Measurements from ENCODE around the gene CRTC2. TPM values are rescaled to one million over a fixed set of nuclear protein-coding genes. Genes with fewer than 3 reads are reported as not detected.

The CRTC2 gene
- total and polyA plus RNA-seq, 4 donors: 17.7 to 48.7 (median 42.6) TPM

- TF ChIP-seq CTCF (IDR thresholded peaks at IDR 0.05; ENCODE audit: control extremely low read depth, extremely low read depth): peak; percentile 64
- Histone ChIP-seq H3K36me3 (ENCODE audit: control insufficient read depth in 4 of 4, insufficient read depth in 4 of 4, low read length in 4 of 4) (peaks cover 7 to 39% (median 35%) of the 10 kb centered on the region in 4 donors), H3K9me3 (ENCODE audit: control insufficient read depth in 4 of 4, insufficient read depth in 3 of 4, low read length in 3 of 4) (no peaks in the 10 kb centered on the region), H3K27me3 (ENCODE audit: control insufficient read depth in 3 of 3, insufficient read depth in 3 of 3, low read length in 2 of 3) (no peaks in the 10 kb centered on the region), H3K9ac (ENCODE audit: insufficient read depth in 1 of 2, low read length in 2 of 2) (peak within 1 kb of the TSS; percentile 55 to 76), H3K27ac (ENCODE audit: low read depth in 1 of 2, low read length in 1 of 2) (peak within 1 kb of the TSS; percentile 97 to 99), H3K4me1 (ENCODE audit: control insufficient read depth in 5 of 5, insufficient read depth in 5 of 5, low read length in 5 of 5) (peaks cover 0 to 14% (median 8%) of the 10 kb centered on the region in 5 donors), H3K4me3 (peak within 1 kb of the TSS; percentile 75)
- ATAC-seq (ENCODE audit: insufficient read depth, low FRiP score): peak; percentile 87
- DNase-seq: peak; percentile 84 to 88 (median 85)
- WGBS, 2 donors: 7 to 9% methylated on average over 28 of the region's 28 CpGs
Measured at GRCh38 chr1:153946622-153947241, 11.7 kb downstream of the CRTC2 start, which contains the start of gene DENND4B. Gene DENND4B (minus strand): TSS chr1:153946718. CDS start chr1:153944374, 2,344 bp downstream.

GRCh38 chr1:153945795-153946621 lies 12.4 kb downstream of the CRTC2 start:
- DNase-seq: peak; percentile 56 to 72 (median 70)
- WGBS, 2 donors: 0% methylated on average over 48 to 95 of the region's 95 CpGs
- TF ChIP-seq CTCF (IDR thresholded peaks at IDR 0.05; ENCODE audit: control extremely low read depth, extremely low read depth): no peak
- H3K9me3 ChIP-seq (ENCODE audit: control insufficient read depth in 4 of 4, insufficient read depth in 3 of 4, low read length in 3 of 4): no peaks in the 10 kb centered on the region
- H3K9ac ChIP-seq (ENCODE audit: insufficient read depth in 1 of 2, low read length in 2 of 2): peak overlapping the region; percentile 55 to 76
- no peaks in the 10 kb centered on the region for H3K27me3 ChIP-seq (ENCODE audit: control insufficient read depth in 3 of 3, insufficient read depth in 3 of 3, low read length in 2 of 3)
- peak; percentile 79 for ATAC-seq (ENCODE audit: insufficient read depth, low FRiP score)
- H3K4me3 ChIP-seq: peak overlapping the region; percentile 75
- H3K27ac ChIP-seq (ENCODE audit: low read depth in 1 of 2, low read length in 1 of 2): peak overlapping the region; percentile 97 to 99
- H3K36me3 ChIP-seq (ENCODE audit: control insufficient read depth in 4 of 4, insufficient read depth in 4 of 4, low read length in 4 of 4): peaks cover 0 to 35% (median 31%) of the 10 kb centered on the region in 4 donors
- peaks cover 0 to 14% (median 8%) of the 10 kb centered on the region in 5 donors for H3K4me1 ChIP-seq (ENCODE audit: control insufficient read depth in 5 of 5, insufficient read depth in 5 of 5, low read length in 5 of 5)

- 12 to 18% methylated on average over 12 of the region's 12 CpGs for WGBS, 2 donors
- peak in 2 of 3 donors; percentile 28 to 45 for DNase-seq
- Histone ChIP-seq H3K9me3 (ENCODE audit: control insufficient read depth in 4 of 4, insufficient read depth in 3 of 4, low read length in 3 of 4) (no peaks in the 10 kb centered on the region), H3K27me3 (ENCODE audit: control insufficient read depth in 3 of 3, insufficient read depth in 3 of 3, low read length in 2 of 3) (no peaks in the 10 kb centered on the region), H3K36me3 (ENCODE audit: control insufficient read depth in 4 of 4, insufficient read depth in 4 of 4, low read length in 4 of 4) (peaks cover 0 to 41% (median 27%) of the 10 kb centered on the region in 4 donors), H3K4me1 (ENCODE audit: control insufficient read depth in 5 of 5, insufficient read depth in 5 of 5, low read length in 5 of 5) (peaks cover 0 to 14% (median 8%) of the 10 kb centered on the region in 5 donors), H3K9ac (ENCODE audit: insufficient read depth in 1 of 2, low read length in 2 of 2) (peak overlapping the region; percentile 55 to 76), H3K4me3 (peak overlapping the region; percentile 75), H3K27ac (ENCODE audit: low read depth in 1 of 2, low read length in 1 of 2) (peak overlapping the region; percentile 97 to 99)
- TF ChIP-seq CTCF (IDR thresholded peaks at IDR 0.05; ENCODE audit: control extremely low read depth, extremely low read depth): no peak
- peak; percentile 28 for ATAC-seq (ENCODE audit: insufficient read depth, low FRiP score)
Measured at GRCh38 chr1:153945131-153945794, 13.1 kb downstream of the CRTC2 start.

Measured in lung (tissue), 12 donors.